GM19438 (cell line): ENCODE measurements around the gene UVSSA.

Experiments used
- ATAC-seq: cut with Tn5 transposase; IDR thresholded peaks from one replicate; pipeline ENCODE4 v1.9.1; 2021; ENCODE audit warnings: low read depth; ENCODE audit not compliant: unreplicated experiment

The UVSSA gene

GRCh38 chr4:1405254-1405635 lies 58.2 kb downstream of the UVSSA start:
- ATAC-seq, result no peak

DNA sequence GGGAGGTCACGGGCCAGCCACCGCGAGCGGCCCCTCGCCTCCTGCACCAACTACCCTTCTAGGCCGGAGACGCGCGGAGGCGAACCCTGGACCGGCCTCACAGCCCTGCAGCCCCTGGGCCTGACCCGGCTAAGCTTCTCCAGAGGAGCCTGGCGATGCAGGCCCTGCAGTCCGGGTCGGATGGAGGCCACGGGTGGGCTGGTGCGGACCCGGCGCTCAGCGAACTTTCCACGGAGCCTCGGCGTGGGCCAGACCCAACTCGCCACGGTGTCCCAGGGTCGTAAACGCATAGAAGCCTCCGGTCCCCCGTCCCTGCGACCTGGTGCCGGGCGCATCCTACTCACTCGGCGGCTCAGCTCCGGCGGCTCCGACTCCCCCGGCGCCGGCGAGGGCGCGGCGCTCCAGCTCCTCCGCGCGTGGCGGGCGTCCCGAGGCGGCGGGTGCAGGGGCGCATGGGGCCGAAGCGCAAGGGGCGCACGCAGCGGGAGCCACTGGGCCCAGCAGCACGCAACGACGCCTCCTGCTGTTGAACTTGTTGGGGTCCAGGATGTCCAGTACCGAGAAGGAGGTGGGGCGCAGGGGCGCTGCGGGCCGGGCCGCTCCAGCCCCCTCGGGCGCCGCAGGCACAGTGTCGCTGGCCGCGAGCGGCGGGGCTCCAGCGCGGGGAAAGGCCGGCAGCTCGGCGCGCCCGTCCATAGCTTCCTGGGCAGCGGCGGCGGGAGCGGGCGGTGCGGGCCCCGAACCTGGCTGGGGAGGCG lies 58.8 kb downstream of the UVSSA start:
- ATAC-seq, result no peak

- ATAC-seq, result no peak
These were observed 59.5 kb downstream of the UVSSA start, which contains the start of gene NKX1-1 for GRCh38 chr4:1406394-1406980. TSS of gene NKX1-1 (minus strand) at chr4:1406442. CDS start at chr4:1406442, 0 bp downstream.

DNA sequence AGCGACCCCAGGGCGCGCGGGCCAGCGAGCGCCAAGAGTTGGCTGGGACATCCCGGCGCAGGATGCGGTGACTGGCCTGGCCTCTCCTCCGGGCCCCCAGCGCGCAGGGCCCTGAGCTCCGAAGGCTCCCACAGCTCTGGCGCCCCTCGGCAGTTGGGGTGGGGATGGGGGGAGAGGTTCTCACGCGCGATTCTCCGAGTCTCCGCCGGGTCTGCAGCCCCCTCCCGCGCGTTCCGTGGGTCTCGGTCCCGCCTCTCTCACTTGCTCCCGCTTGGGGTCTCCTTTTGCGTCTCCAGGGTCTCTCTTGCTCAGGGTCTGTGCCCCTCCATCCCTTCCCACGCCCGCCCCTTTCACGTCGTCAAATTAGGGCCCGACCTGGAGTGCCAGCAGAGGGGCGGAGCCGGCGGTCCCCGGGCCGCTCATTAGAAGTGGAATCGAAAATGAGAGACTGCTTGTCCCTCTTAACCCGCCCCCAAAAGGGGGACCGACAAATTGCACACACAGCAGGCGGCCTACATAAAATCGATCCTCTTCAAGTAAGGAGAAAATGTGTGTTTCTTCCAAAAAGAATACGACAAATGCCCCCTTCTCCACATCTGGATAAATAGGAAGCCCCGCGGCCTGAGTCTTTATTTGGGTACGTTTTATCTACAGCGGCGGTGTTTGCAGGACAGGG lies 60.1 kb downstream of the UVSSA start:
- no peak for ATAC-seq

- ATAC-seq, result no peak
These were observed 60.8 kb downstream of the UVSSA start for GRCh38 chr4:1407657-1408333.

- ATAC-seq, result no peak
These were observed 61.4 kb downstream of the UVSSA start for GRCh38 chr4:1408418-1408817.

DNA sequence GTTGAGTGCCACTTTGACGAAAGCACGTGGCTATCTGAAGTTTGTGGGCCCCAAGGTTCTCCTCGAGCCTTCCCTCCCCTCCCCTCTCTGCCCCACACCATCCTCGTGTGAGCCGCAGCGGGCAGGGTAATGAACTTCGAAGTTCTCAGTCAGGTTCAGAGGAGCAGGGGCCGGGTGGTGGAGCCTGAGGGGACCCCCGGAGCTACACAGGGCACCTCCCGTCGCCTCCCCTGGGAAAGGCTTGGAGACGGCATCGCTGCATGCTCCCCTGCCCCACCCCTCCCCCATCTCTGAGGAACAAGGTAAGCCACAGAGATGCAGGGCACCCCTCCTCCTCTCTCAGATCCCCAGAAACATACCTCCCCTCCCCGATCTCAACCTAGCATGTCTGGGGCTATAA lies 62.1 kb downstream of the UVSSA start:
- ATAC-seq, result no peak

DNA sequence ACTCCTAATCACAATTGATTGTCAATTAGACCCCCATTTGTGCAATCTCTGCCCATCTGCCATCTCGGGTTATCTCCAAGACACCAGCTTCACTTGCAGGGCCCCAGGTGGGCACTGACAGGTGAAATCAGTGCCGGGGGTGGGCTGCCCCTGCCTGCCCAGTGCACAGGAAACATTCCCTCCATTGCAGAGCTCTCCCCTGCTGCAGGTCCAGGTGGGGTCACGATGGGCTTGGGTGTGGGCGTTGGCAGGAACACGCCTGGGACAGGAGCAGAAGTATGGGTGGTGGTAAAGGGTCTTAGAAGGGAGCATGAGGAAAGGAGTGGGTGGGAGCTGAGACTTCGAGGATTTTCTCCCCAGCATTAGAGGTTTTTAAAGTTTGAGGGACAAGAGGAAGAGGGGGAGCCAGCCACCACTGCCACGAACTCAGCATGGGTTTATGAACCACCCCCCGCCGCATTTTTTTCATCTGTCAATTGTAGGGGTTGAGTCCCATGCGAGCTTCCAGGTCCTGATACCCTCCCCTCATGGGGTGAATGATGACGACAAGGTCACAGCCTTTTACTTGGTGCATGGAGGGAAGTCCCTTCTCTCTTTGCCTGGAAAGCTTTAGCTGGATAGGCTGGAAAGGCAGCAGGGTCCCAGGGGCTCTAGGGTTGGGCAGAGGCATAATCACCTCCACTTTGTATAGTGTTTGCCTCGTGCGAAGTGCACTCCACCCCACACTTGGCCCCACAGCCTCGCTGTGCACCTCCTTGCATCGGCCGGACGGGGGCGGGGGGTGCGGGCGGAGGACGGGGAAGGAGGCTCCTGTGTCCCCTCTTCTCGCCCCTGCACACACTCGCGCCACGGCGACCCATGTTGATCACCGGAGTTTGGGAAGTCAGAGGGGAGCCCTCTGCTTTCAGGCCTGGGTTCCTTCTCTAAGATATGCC lies 62.8 kb downstream of the UVSSA start:
- ATAC-seq, result no peak

- ATAC-seq, result no peak
These were observed 63.7 kb downstream of the UVSSA start for GRCh38 chr4:1410491-1411325.

DNA sequence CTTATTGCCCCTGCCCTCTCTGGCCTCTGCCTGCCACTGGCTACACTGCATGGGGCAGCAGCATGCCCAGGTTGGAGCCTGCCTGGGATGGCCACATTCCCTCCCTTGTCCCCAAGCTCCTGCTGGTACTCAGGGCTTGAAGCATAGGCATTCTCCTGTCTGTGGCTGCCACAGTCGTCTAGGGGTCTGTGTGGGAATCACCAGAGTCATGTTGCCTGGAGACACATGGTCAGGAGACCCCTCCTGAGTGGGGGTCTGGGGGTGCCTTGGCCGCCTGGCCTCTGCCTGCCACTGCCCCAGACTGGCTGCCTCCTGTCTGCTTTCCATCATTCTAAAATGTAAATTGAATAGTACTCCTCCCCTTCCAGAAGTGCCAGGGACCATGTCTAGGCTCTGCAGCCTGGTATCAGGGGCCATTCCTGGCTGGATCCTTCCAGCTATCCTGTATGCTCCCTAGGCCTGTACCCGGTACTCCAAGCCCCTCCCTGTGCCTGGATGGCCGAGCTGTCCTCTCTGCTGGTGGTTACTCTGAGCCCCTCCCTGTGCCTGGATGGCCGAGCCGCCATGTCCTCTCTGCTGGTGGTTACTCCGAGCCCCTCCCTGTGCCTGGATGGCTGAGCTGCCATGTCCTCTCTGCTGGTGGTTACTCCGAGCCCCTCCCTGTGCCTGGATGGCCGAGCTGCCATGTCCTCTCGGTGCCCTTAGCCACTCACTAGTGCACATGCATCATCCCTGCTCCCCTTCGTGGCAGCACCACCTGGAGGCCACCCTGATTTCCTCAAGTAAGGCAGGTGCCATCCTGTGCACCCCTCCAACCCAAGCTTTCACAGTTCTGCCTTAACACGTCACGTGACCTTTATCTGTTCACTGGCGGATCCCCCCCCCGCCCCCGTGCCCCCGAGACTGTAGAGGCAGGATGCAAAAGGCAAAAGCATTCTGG lies 64.7 kb downstream of the UVSSA start:
- ATAC-seq, result no peak

GRCh38 chr4:1412376-1413203 lies 65.6 kb downstream of the UVSSA start:
- no peak for ATAC-seq

DNA sequence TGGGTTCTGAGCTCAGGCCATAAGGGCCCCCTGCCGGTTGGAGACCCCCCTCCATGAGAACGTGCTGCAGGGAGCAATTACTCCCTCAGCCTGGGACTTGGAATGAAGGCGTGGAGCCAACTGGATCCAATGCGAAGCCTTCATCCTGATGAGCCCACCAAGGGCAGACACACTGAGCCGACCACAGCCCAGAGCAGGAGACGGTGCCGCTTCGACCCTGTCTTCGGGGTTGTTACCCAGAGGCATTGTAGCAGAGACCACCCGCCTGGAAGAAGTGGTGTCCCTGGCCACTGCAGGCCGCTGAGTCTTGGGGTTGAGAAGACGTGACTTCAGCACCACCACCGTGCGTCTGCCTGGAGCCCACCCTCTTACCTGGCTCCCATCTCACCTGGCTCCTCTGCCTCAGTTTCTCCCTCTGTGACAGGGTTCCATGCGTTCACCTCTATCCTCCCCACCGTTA lies 66.2 kb downstream of the UVSSA start:
- ATAC-seq, result no peak

GRCh38 chr4:1413687-1414479 lies 66.9 kb downstream of the UVSSA start:
- ATAC-seq, result no peak

GRCh38 chr4:1414831-1415680 lies 68.0 kb downstream of the UVSSA start:
- ATAC-seq, result no peak

DNA sequence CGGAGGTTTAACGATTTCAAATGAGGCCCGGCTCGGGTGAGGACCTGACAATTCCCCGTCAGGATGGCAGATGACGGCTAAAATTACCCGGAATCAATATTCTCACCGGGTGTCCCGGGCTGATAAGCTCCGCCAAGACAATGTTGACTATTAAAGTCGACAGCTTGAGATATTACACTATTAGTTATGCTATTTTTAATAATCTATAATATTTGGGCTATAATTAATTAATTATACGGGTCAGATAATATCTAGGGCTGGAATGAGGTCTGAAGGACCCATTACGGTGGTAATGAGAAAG lies 68.6 kb downstream of the UVSSA start:
- ATAC-seq, result no peak
